ENCODE measurements around the gene YWHAH. TPM values are rescaled to one million over a fixed set of nuclear protein-coding genes. Genes with fewer than 3 reads are reported as not detected.

Gene YWHAH
- total and polyA plus RNA-seq, 4 donors: 26.1 to 75.0 (median 42.4) TPM

- H3K4me1 ChIP-seq (ENCODE audit: control insufficient read depth in 4 of 4, insufficient read depth in 4 of 4, low read length in 3 of 4): no peaks in the 10 kb centered on the region
- H3K27ac ChIP-seq (ENCODE audit: low read depth in 1 of 2, low read length in 2 of 2): no peak overlapping the region
- TF ChIP-seq REST (IDR thresholded peaks at IDR 0.05) (no peak), TAF1 (conservative IDR thresholded peaks at IDR 0.05) (no peak), CTCF (IDR thresholded peaks at IDR 0.05; ENCODE audit: low read depth, low read length, missing input control) (no peak), HNF4G (IDR thresholded peaks at IDR 0.05) (no peak), FOXA2 (IDR thresholded peaks at IDR 0.05) (no peak), HNF4A (conservative IDR thresholded peaks at IDR 0.05) (no peak), SP1 (IDR thresholded peaks at IDR 0.05) (no peak), RAD21 (IDR thresholded peaks at IDR 0.05) (no peak), YY1 (IDR thresholded peaks at IDR 0.05) (no peak)
- no peaks in the 10 kb centered on the region for H3K9me3 ChIP-seq (ENCODE audit: control insufficient read depth in 4 of 4, low read length in 3 of 4)
- H3K9ac ChIP-seq (ENCODE audit: low read depth in 1 of 2, low read length in 2 of 2): no peak overlapping the region
- no peak for DNase-seq (ENCODE audit: low spot score)
- no peak overlapping the region for H3K4me3 ChIP-seq (ENCODE audit: low read depth in 1 of 3, low read length in 3 of 3)
- no peaks in the 10 kb centered on the region for H3K27me3 ChIP-seq (ENCODE audit: control insufficient read depth in 4 of 4, insufficient read depth in 4 of 4, low read length in 3 of 4)
- 90% methylated on average over 16 of the region's 16 CpGs for WGBS
- peaks cover 4 to 54% (median 33%) of the 10 kb centered on the region in 4 donors for H3K36me3 ChIP-seq (ENCODE audit: control insufficient read depth in 4 of 4, insufficient read depth in 3 of 4, low read depth in 1 of 4, low read length in 3 of 4)
Observed at GRCh38 chr22:31897842-31898805, 46.2 kb upstream of the YWHAH start.

- DNase-seq (ENCODE audit: low spot score): no peak
- Histone ChIP-seq H3K9ac (ENCODE audit: low read depth in 1 of 2, low read length in 2 of 2) (no peak overlapping the region), H3K4me1 (ENCODE audit: control insufficient read depth in 4 of 4, insufficient read depth in 4 of 4, low read length in 3 of 4) (no peaks in the 10 kb centered on the region), H3K36me3 (ENCODE audit: control insufficient read depth in 4 of 4, insufficient read depth in 3 of 4, low read depth in 1 of 4, low read length in 3 of 4) (peaks cover 4 to 49% (median 32%) of the 10 kb centered on the region in 4 donors), H3K27me3 (ENCODE audit: control insufficient read depth in 4 of 4, insufficient read depth in 4 of 4, low read length in 3 of 4) (no peaks in the 10 kb centered on the region), H3K27ac (ENCODE audit: low read depth in 1 of 2, low read length in 2 of 2) (no peak overlapping the region), H3K9me3 (ENCODE audit: control insufficient read depth in 4 of 4, low read length in 3 of 4) (no peaks in the 10 kb centered on the region), H3K4me3 (ENCODE audit: low read depth in 1 of 3, low read length in 3 of 3) (no peak overlapping the region)
- TF ChIP-seq EGR1 (IDR thresholded peaks at IDR 0.05; ENCODE audit: low read depth in 2 of 2): no peak
- TF ChIP-seq NR2F2 (IDR thresholded peaks at IDR 0.05): no peak
- no peak for TF ChIP-seq RXRA (IDR thresholded peaks at IDR 0.05)
- no peak for TF ChIP-seq ATF3 (IDR thresholded peaks at IDR 0.05)
- no peak for TF ChIP-seq SP1 (IDR thresholded peaks at IDR 0.05)
- WGBS: 96% methylated on average over 2 of the region's 2 CpGs
Observed at GRCh38 chr22:31898926-31899325, 45.4 kb upstream of the YWHAH start.
